COLO668 (cell line): Measurements from ENCODE around the gene COL18A1.
"Not testable (repeated sequence)": the region's sequence is repeated elsewhere in the genome, so short reads cannot be mapped to it uniquely, and the experiment has no call there.

ENCODE experiments used
- DNase-seq: peaks from one replicate; lab custom pipeline; 2025; ENCODE audit not compliant: unreplicated experiment; lab: John Stamatoyannopoulos, UW

The COL18A1 gene

DNA sequence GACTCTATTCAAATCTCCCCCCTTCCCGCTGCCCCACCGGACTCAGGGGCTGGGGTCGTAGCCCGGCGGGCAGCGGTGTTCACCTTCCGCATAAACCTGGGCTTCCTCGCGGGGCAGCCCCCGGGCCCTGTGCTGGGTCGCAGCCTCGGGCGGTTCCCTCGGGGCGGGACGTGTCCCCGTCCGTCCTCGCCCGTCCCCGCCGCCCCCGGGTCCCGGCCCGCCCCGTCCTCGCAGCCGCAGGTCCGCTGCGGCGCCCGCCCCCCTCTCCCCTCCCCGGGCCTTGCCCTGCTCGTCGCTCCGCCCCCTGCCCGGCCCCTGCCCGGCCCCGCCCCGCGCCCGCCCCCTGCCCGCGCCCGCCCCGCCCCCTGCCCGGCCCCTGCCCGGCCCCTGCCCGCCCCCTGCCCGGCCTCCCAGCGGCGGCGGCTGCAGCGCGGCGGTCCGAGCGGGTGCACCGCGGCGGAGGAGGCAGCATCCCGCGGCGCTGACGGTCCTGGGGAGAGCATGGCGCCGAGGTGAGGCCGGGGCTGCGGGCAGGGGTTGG is at the start of gene COL18A1:
Gene COL18A1, plus strand, starts transcription at position 436 of the 541 bp plus-strand sequence. Its CDS starts 66 bp downstream, at position 502.
- no peak for DNase-seq

DNA sequence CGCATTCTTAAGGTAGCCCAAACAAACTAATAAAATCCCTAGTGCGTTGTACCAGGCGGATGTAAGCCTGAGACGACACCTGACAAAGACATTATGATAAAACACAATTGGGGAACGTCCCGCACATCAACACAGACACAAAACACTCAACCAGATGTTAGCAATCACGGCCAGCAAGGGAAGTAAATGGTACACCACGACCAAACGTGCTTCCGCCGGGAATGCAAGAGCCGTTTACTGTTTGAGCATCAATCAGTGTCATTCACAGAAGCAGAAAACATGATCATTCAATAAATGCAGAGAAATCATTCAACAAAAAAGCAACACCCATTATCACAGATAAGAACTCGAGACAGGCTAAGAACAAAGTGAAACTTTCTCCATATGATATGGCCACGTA is 49.4 kb upstream of the COL18A1 start:
- DNase-seq, result no peak

DNA sequence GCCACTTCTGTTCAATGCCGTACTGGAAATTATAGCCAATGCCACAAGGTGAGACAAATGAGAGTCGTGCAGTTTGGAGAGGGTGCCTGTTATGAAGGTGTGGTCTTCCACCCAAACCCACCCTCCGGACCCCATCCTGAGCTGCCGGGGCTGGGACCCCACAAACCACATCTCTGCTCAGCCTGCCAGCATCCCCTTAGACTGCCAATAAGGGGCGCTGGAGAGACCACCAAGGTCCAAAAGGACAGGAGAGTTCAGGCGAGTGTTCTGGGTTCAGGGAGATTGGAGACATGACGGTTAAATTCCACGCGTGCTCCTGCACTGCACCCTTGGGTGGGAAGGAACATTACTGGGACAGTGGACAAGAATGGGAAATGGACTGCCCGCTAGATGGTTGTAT is 48.7 kb upstream of the COL18A1 start:
- no peak for DNase-seq

DNA sequence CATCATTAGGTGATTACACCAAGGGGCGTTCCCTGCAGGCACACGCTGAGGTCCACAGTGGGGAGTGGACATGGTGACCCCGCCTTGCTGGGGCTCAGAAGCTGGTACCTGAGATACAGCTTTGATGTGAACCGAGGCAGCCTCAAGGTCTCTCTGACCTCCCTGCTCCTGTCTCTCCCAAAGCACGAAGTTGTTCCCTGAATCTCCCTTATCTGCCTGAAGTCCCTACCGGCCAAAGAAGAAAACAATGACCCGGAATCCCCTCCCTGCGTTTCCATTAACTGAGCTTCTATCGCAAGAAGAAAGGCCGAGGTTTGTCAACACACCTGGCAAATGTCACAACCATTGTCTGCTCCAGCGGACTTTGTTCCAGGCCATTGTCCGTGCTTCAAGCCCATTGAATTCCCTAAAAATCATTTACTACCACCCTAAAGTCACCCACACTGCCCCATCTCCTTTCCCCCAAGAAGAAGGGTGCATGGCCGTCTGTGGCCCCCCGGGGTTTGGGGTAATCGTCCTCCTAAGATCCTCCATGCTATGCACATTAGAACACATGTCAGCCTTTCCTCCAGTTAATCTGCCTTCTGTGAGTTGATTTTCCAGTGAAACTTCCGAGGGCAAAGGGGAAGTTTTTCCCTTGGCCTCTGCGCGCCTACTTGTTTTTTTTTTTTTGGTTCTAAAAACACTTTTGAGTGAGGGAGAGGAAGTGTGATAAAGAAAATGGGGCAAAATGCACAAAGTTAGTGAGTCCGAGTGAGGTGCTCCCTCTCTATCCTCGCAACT is 48.1 kb upstream of the COL18A1 start:
- peak; percentile 68 for DNase-seq

DNA sequence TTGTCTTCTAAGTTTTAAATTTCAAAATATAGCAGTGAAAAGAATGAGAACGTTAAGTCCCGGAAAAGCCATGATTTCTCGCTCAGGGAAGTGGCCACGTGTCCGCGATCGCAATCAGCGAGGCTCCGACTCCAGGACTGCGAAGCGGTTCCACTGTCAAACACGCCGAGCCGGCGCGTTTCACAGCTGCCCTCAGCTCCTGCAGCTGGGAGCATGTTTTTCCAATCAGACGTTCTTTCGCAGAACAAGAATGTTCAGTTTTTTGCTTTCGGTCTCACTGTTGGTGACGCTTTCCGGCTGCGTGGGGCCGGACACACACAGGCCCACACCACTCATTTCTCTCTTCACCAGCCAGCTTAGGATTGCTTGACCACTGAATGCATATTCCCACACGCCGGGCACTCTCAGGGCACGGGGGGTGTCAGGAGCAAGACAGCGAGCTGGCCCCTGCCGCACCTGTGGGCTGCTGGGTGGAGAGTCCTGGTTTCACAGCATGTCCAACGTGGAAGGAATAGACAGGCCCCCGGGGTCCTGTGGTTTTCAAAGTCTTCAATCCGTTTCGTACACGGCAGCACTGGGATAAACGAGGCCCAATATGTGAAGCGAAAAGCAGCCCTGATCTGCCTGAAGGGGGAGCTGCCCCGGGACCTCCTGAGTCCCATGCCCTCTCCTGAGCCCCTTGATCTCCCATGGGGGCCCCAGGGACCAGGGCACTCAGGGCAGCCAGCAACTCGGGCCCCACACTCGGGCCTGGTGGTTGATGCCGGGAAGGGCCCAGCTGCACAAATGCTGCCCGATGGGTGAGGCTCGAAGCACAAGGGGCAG is 47.3 kb upstream of the COL18A1 start:
- no peak for DNase-seq

DNA sequence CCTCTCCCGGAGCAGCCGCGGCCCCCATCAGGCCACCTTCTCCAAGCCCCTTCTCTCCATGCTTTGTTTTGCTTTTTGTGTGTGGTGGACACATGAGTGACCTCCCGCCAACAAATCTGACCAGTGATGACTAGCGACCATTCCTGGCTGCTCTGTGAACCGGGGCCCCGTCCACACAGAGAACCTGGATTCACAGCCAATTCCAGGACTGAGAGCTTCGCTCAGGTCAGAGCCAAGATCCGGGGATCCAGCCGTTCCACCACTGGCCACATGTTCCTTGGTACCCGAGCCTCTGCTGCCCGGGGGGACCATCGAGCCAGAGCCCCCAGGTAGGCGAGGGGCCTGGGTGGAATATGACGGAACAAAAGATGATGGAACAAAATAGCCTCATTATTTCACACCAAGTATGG is 46.7 kb upstream of the COL18A1 start:
- DNase-seq, result no peak

DNA sequence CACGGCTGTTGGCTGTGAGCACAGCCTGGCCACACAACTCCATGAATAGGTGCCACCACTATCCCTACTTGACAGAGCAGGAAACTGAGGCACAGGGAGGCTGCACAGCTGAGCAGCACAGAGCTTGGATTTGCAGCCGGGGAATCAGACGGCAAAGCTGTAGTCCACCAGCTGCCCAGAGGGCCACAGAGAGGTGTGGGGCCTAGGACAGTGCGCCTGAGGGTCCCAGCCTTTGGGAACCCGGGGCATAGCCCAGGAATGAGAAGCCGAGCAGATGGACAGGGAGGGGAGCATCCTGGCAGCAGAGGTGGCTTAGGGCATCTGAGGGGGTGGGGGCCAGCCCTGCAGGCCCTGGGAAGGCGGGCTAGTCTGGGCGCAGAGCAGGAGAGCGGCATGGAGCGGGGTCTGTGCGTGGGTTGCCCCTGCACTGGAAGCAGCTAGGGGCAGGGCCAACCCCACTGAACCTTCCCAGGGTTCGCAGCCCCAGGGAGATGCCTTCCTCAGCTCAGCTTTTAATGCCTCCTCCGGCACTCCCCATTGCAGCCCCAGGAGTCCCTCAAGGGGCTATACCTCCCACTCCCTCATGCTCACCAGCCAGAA is 46.2 kb upstream of the COL18A1 start:
- no peak for DNase-seq

DNA sequence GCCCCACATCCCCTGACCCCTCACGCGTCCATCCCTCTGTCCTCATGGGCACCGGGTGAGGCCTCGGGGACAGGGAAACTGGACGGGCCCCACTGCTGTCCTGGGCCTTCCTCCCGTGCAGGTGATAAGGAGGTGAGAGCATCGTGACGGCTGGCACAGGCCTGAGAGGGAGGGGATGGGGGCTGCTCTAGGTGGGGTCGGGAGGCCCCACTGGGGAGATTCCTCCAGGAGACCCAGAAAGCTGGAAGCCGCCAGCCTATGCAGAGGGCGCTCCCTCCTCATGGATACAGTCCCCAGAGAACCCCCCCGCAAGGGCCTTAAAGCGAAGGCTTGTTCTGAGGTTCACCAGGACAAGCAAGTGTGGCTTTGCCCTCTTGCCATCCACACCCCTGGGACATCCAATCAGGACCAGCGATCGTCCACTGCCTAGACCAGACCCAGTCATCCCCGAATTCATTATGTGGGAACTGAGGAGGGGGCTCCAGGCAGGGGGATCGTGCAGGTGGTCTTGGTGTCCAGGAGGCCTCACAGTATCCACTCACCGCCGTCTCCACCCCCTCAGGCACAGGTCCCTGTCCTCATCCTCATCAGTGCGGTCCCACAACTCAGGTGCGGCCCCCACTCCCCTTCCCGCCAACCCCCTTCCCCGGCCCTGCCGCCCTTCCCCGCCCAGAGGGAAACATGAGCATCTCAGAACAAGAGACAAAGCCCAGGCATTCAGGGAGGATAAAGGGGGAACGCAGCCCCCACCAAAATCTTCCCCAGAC is 45.3 kb upstream of the COL18A1 start:
- no peak for DNase-seq

DNA sequence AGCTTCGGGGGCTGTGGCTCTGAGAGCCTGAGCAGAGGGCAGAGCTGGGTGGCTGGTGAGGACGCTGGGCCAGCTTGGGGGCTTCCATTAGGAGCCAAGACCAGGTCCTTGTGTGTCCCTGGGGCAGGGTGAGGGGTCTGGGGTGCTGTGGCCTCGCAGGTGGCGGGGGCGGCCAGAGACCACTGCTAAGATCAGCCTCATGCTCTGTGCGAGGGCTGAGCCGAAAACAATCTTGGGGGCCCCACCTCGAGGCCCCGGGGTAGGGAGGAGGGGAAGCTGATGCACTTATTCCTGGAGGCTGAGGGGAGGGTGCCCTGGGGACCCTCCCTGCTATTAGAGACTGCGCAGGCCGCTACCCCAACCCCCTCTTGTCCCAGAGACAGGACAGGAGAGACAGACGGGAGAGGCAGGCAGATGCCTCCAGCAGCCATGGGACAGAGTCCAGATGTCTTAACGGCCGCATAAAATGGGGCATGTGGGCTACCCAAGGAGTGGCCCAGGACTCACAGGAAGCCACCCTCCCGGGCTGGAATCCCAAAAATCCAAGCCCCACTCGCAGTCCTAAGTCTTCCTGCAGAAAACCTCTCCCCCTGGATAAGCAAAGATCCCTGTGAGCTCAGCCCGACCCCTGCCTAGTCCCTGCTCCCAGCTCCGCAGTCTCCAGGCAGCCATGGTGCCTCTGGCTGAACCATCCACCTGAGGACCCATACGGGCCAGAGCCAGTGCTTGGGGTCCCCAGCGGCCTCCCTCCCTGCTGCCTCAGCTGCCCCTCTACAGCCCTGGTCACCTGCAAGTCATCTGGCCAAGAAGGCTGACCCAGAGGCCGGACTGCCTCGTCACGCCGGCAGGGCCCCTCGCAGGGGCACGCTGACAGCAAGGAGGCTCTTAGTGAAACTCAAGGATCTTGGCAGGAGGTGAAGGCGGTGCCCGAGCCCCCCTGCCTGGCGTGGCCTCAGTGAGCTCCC is 43.6 kb upstream of the COL18A1 start:
- DNase-seq, result no peak

DNA sequence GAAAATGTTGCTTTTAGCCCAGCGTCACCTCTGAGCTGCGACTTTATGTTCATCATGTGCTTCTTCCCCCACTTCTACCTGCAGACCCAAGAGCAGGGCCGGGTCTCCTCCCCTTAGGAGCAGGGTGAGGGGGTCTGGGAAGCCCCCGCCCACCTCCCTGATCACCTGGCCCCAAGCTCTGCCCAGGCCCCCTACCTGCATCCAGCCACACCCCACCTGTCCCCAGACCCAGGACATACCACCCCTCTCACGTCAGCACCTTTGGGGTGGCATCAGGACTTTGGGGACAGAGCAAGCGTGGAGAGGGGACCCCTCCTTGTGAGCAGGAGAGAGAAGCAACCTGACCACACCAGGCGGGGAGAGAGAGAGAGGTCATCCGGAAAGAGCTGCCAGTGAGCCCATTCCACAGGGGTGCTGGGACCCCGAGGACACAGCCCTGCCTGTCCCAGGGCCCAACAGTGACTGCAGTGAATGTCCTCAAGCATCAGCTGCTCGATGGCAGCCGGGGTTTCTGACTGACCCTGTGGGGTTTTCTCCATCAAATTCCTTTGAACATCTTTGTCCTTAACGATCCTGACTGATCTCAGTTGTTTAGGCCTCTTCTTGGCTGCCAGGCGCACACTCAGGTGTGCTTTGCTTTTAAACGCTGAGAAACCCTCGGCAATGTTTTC is 42.8 kb upstream of the COL18A1 start:
- DNase-seq, result no peak

DNA sequence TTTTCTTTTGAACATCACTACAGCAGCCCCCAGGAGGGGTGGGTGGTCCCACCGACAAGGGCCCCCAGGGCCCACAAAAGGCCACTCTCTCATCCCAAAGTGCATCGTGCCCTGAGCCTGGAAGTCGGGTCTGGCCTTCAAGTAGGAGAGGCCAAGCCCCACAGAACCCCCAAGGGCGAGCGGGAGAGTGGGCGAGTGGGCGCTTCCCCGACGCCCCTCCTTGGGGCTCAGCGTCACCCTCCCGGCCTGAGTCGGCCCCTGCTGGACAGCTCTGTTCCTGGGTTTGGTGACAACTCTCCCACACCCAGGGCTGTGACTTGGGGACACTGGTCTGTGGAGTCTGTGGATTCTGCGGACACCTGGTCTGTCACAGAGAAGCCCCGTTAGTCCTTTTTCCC is 42.2 kb upstream of the COL18A1 start:
- DNase-seq, result no peak

DNA sequence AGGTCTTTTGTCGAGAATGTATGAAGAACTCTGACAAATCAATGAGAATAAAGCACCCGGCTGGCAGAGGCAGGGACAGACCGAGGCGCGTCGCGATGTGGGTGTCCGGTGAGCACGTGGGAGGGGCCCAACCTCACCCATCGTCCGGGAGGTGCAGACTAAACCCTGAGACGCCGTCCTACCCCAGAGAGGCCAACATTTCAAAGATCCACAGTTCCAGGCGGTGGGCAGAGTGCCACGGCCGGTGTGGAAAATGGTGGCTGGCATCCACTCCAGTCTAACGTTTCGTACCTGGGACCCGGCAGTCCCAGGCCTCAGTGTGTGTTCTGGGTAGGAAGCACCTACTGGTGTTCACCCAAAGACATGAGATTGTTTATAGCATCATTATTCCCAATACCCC is 41.7 kb upstream of the COL18A1 start:
- not testable (repeated sequence) for DNase-seq

DNA sequence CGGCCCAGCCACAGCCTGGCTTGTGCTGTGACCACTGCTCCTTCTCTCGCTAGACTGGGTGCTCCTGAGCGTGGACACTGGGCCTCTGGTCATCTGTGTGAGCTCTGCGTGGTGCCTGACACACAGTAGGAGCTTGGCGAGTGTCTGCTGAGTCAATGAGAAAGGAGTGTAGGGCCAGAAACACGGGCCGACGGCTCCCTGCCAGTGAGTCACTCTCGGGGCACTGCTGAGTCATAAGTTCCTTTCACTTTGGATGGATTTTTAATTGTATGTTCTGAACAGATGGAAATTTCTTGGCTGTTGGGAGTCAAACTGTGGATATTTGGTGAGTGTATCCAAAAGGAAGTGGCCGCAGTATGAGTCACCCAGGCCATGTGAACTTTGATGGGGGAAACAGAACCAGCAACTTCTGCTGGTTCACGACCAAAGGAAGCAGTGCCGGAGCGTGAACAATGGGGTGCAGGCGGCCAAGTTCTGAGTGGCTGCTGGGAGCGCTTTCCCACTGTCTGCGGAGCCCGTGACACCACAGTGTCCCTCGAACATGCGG is 41.0 kb upstream of the COL18A1 start:
- peak; percentile 54 for DNase-seq

DNA sequence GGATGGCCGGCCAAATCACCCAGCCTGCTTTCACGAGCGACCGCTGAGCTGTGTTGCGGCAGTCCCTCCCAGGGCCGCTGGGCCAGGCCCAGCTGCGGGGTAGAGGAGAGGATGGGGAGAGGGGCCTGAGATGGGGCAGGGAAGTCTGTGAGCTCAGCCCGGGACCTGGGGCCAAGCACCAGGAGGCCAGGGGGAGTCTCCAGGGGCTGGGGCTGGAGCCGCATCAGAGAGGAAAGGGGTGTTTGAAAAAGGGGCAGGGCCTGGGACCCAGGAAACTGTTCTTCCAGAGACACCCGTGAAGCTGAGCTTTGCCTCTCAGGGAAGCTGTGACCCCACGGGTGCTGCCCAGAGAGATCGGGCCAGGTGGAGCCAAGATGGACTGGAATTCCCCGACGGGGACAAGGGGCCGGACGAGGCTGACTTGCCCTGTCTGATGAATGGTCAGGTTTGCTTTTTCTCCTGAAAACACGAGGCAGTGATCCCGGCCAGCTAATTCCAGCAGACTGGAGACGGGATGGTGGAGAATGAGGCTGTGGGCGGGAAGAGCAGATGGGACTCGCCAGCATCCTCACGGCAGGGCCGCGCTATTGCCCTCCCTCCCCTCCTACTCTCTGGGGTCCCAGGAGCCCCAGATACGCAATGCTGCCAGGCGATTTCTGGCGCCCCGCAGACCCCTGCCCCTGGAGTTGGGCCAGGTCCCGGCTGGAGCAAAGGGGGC is 40.3 kb upstream of the COL18A1 start:
- no peak for DNase-seq

DNA sequence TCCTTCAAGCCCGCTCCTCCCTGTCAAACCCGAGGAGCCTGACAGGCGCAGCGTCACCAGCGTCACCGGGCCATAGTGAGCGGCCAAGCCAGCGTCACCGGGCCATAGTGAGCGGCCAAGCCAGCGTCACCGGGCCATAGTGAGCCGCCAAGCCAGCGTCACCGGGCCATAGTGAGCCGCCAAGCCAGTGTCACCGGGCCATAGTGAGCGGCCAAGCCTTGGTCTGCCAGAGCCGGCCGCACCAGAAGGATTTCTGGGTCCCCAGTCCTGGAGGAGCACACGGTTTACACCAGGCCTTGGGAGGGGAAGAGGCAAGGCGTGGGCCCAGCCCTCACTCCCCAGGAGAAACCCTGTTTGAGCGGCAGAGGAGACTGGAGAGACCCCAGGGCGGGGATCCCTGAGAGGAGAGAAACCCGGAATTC is 39.8 kb upstream of the COL18A1 start:
- DNase-seq, result no peak

DNA sequence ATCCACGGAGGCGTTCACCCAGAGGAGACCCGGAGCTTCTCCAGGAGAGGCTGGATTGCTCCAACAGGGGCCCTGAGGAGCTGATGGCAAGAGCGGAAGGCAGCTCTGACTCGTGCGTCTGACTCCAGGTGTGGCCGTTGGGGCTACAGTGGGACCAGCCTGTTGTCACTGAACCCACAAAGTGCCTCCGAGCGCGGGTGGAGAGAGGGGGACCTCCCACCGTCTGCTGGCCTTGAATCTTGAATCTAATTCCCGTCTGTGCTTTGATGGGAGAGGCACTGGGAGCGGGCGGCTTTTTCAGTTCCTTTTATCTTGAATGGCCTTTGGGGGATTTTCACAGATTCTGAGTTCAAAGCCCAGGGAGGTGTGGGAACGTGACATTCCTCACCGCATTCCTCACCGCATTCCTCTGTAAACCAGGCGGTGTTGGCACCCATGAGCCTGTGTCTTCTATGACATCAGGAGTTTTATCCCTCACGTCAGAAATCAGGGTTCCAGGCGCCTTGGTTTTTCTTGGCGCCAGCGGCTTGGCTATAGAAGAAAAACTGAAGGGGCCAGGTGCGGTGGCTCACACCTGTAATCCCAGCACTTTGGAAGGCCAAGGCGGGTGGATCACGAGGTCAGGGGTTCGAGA is 39.2 kb upstream of the COL18A1 start:
- DNase-seq, result no peak

DNA sequence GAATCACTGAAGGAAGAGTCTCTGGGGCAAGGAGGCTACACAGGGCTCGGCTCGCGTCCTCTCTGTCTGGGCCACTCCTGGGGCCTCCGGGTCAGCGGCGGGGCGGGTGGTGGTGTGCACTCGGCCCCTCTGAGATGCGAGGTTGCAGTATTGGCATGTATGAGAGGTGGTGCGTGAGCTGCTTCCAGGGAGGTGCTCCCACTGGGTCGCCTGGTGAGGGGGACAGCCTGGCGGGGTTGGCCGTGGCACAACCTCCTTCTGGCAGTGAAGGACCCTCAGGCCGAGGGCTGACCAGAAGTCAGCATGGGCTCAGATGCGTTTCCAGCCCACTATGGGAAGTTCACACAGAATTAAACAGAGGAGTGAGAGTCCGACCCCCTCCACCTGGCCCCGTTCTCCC is 38.5 kb upstream of the COL18A1 start:
- DNase-seq, result no peak

DNA sequence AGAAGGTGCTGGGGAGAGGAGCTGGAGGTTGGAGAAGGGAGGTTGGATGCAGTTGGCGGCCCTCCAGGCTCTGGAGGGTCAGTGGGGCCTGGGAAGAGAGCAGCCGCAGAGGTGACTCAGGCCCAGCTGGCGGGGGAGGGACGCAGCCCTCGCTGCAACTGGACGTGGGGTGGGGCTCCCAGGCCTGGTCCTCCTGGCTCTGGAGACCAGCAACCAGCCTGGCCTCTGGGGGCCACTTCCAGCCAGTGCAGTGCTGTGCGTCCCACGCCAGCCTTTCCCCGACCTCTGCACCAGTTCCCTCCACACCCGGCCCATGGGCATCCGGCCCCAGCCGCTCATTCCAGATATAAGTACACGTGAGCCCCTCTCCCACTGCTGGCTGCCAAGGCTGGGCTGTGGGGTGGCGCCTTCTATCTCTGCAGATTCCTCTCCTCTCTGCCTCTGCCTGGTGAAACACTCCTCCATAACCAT is 38.0 kb upstream of the COL18A1 start:
- DNase-seq, result no peak
